HCT116 (cell line): ENCODE results near the gene KISS1R. TPM values are rescaled to one million over a fixed set of nuclear protein-coding genes. Genes with fewer than 3 reads are reported as not detected.

ENCODE experiments used
- ATAC-seq: fragments of 200-7000 bp; cut with Tn5 transposase; 2 replicates; pipeline ENCODE4 v1.9.1; 2020; ENCODE audit warnings: mild to moderate bottlenecking, moderate library complexity
- BruUV-seq: library from RNA; stranded (reverse); fragments of 400-500 nt; replicated peaks from 2 replicates; lab custom pipeline; 2021; lab: Mats Ljungman, UMichigan
- CTCF ChIA-PET: fragments of 300-600 bp; sonication (Branson Sonifier 250); formaldehyde crosslinking; loops from one replicate; lab custom pipeline; 2021; ENCODE audit warnings: antibody characterized with exemption; lab: Charles Lee
- POLR2A ChIA-PET: fragments of 300-600, 350-600 bp; sonication (Branson Sonifier 250); formaldehyde crosslinking; loops from one replicate; lab custom pipeline; 2021; ENCODE audit warnings: antibody characterized with exemption; lab: Charles Lee
- RAD21 ChIA-PET, 2 experiments: fragments of 300-600 bp; sonication (Branson Sonifier 250); formaldehyde crosslinking; loops; one replicate each; lab custom pipeline; 2023; ENCODE audit warnings: low total read pairs in 2 of 2; ENCODE audit not compliant: uncharacterized antibody in 2 of 2, unreplicated experiment in 2 of 2, low non-redundant PET in 1 of 2; lab: Charles Lee
- DNase-seq: peaks from one replicate; pipeline ENCODE4 v3.0.0-alpha.2; 2010; ENCODE audit warnings: low read depth, low spot score
- H2AFZ ChIP-seq: fragments of 200-600 bp; shearing (Covaris generic), sonication (generic); 2 replicates; pipeline ENCODE4 v1.6.1; 2017; ENCODE audit warnings: low read depth, mixed run types, mixed read lengths, antibody characterized with exemption, low read length; ENCODE audit not compliant: poor library complexity, severe bottlenecking
- H3K27ac ChIP-seq: 2 replicates; pipeline ENCODE4 v1.5.1; 2012; ENCODE audit warnings: low read depth, low read length
- H3K27me3 ChIP-seq: fragments of 200-600 bp; sonication (generic); 2 replicates; pipeline ENCODE4 v1.6.1; 2016; ENCODE audit warnings: mixed run types, low read length, mixed read lengths; ENCODE audit not compliant: insufficient read depth
- H3K36me3 ChIP-seq, 2 experiments: fragments of 200-500 bp in 1 of 2; fragments of 200-600 bp in 1 of 2; sonication (Bioruptor generic) in 1 of 2; sonication (generic) in 1 of 2; 2 replicates each; pipeline versions ENCODE4 v1.5.1 to v1.6.1; 2014 to 2016; ENCODE audit warnings: low read length in 2 of 2, inconsistent platforms in 1 of 2, mixed read lengths in 1 of 2, mixed run types in 1 of 2; ENCODE audit not compliant: insufficient read depth in 2 of 2, control insufficient read depth in 1 of 2
- H3K4me1 ChIP-seq, 2 experiments: fragments of 200-600 bp in 1 of 2; sonication (generic) in 1 of 2; 2 replicates each; pipeline versions ENCODE4 v1.5.1 to v1.6.1; 2012 to 2017; ENCODE audit warnings: low read length in 2 of 2, inconsistent platforms in 1 of 2, mild to moderate bottlenecking in 1 of 2, mixed read lengths in 1 of 2, mixed run types in 1 of 2, moderate library complexity in 1 of 2; ENCODE audit not compliant: insufficient read depth in 2 of 2, control insufficient read depth in 1 of 2
- H3K4me2 ChIP-seq: fragments of 200-600 bp; sonication (generic); 2 replicates; pipeline ENCODE4 v1.6.1; 2017; ENCODE audit warnings: mixed run types, low read length, mixed read lengths
- H3K4me3 ChIP-seq, 2 experiments: fragments of 200-600 bp in 1 of 2; sonication (generic) in 1 of 2; replicated peaks in 1 of 2; 2 replicates each; pipeline ENCODE4 v1.5.1; 2011 to 2016; ENCODE audit warnings: low read length in 2 of 2, control low read depth in 1 of 2, low read depth in 1 of 2, mild to moderate bottlenecking in 1 of 2, mixed read lengths in 1 of 2, mixed run types in 1 of 2
- H3K79me2 ChIP-seq: fragments of 200-600 bp; sonication (generic); 2 replicates; pipeline ENCODE4 v1.6.1; 2017; ENCODE audit warnings: mild to moderate bottlenecking, mixed run types, low read length, moderate library complexity, mixed read lengths; ENCODE audit not compliant: insufficient read depth
- H3K9ac ChIP-seq: fragments of 200-600 bp; sonication (generic); 2 replicates; pipeline ENCODE4 v1.6.1; 2016; ENCODE audit warnings: low read length, mixed read lengths
- H3K9me2 ChIP-seq: fragments of 200-600 bp; sonication (generic), shearing (Covaris generic); 2 replicates; pipeline ENCODE4 v1.6.1; 2017; ENCODE audit warnings: mixed run types, mild to moderate bottlenecking, moderate library complexity; ENCODE audit not compliant: insufficient read depth
- H3K9me3 ChIP-seq, 2 experiments: fragments of 200-500 bp in 1 of 2; fragments of 200-600 bp in 1 of 2; sonication (Bioruptor generic) in 1 of 2; sonication (generic) in 1 of 2; 2 replicates each; pipeline ENCODE4 v1.6.1; 2014 to 2017; ENCODE audit warnings: low read length in 2 of 2, mixed read lengths in 2 of 2, inconsistent platforms in 1 of 2, low read depth in 1 of 2, mild to moderate bottlenecking in 1 of 2, mixed run types in 1 of 2, moderate library complexity in 1 of 2; ENCODE audit not compliant: control insufficient read depth in 1 of 2, insufficient read depth in 1 of 2
- H4K20me1 ChIP-seq: fragments of 200-600 bp; sonication (generic), shearing (Covaris generic); 2 replicates; pipeline ENCODE4 v1.6.1; 2017; ENCODE audit warnings: mixed run types, mild to moderate bottlenecking, moderate library complexity; ENCODE audit not compliant: insufficient read depth
- CTCF ChIP-seq, 3 experiments: fragments of 200-600 bp in 1 of 3; sonication (generic) in 1 of 3; IDR thresholded peaks in 2 of 3; conservative IDR thresholded peaks in 1 of 3; 2 replicates each; pipeline ENCODE4 v1.5.1; 2012 to 2017; ENCODE audit warnings: low read depth in 2 of 3, low read length in 2 of 3, antibody characterized with exemption in 1 of 3, borderline replicate concordance in 1 of 3, control low read depth in 1 of 3, mild to moderate bottlenecking in 1 of 3, mixed read lengths in 1 of 3, mixed run types in 1 of 3, moderate library complexity in 1 of 3; ENCODE audit not compliant: insufficient read depth in 1 of 3
- EGR1 ChIP-seq: IDR thresholded peaks from 2 replicates; pipeline ENCODE4 v1.6.1; 2012; ENCODE audit warnings: low read depth
- ELF1 ChIP-seq: IDR thresholded peaks from 2 replicates; pipeline ENCODE4 v1.6.1; 2012; ENCODE audit warnings: low read depth, borderline replicate concordance
- RAD21 ChIP-seq: IDR thresholded peaks from 2 replicates; pipeline ENCODE4 v1.6.1; 2012; ENCODE audit warnings: low read depth, mild to moderate bottlenecking
- SP1 ChIP-seq: IDR thresholded peaks from 2 replicates; pipeline ENCODE4 v1.6.1; 2012; ENCODE audit warnings: low read depth
- intact Hi-C: fragments of 100-400 bp; cut with micrococcal nuclease; formaldehyde crosslinking; loops from 2 replicates; pipeline ENCODE4 v1.10.0; 2022
- total RNA-seq: library from RNA; stranded (reverse); gene quantifications from one replicate; pipeline ENCODE4 v1.2.1, GENCODE V29; 2021; ENCODE audit not compliant: unreplicated experiment

KISS1R gene
- total RNA-seq, 1 experiment from 2014 or later, result 5.9 TPM

GRCh38 chr19:897442-898039 is 19.6 kb upstream of the KISS1R start (continued):
- TF ChIP-seq CTCF (IDR thresholded peaks at IDR 0.05 in 2 of 3, conservative IDR thresholded peaks at IDR 0.05 in 1 of 3; ENCODE audit: borderline replicate concordance in 1 of 3, insufficient read depth in 1 of 3, low read depth in 2 of 3, low read length in 2 of 3), result peak in 2 of 3 experiments; percentile 33 to 36; a peak in 3 of 6 replicates

GRCh38 chr19:898663-899062 is 18.5 kb upstream of the KISS1R start:
- Histone ChIP-seq H3K4me3 (no peak overlapping the region), H3K9me3 (no peaks in the 10 kb centered on the region), H3K4me1 (peaks cover 6 to 18% of the 10 kb centered on the region in 2 experiments; a peak in 3 of 4 replicates), H2AFZ (no peak overlapping the region), H3K9ac (no peak overlapping the region), H3K79me2 (peaks cover 15% of the 10 kb centered on the region; the same call in 1 of the 2 replicates), H3K27ac (no peak overlapping the region), H4K20me1 (no peaks in the 10 kb centered on the region), H3K9me2 (no peaks in the 10 kb centered on the region), H3K27me3 (no peaks in the 10 kb centered on the region), H3K36me3 (peaks cover 6 to 7% of the 10 kb centered on the region in 2 experiments; a peak in 3 of 4 replicates), H3K4me2 (no peak overlapping the region)
- DNase-seq (no peak), ATAC-seq (no peak)
- intact Hi-C loops, result no loop called here
- ChIA-PET POLR2A (no interaction called here), CTCF (no interaction called here), RAD21 (no interaction called here)
- no TSS peak for BruUV-seq
- no peak for TF ChIP-seq EGR1
- TF ChIP-seq RAD21, result no peak
- TF ChIP-seq SP1, result no peak
- no peak for TF ChIP-seq ELF1
